Activated CD4-positive, alpha-beta T cell treated with anti-CD3 and anti-CD28 coated beads for 36 hours (primary cell): ENCODE results near the gene FLRT1. TPM values are rescaled to one million over a fixed set of nuclear protein-coding genes. Genes with fewer than 3 reads are reported as not detected.

Experiments used
- ATAC-seq: fragments of 200-7000 bp; cut with Tn5 transposase; one replicate; pipeline ENCODE4 v1.10.0; 2021; ENCODE audit warnings: mild to moderate bottlenecking, moderate library complexity
- CTCF ChIA-PET: fragments of 350-600 bp; sonication (Branson Sonifier 250); formaldehyde crosslinking; loops from one replicate; lab custom pipeline; 2021; ENCODE audit warnings: antibody characterized with exemption; lab: Charles Lee
- POLR2A ChIA-PET: fragments of 350-600 bp; sonication (Branson Sonifier 250); formaldehyde crosslinking; loops from one replicate; lab custom pipeline; 2021; ENCODE audit warnings: antibody characterized with exemption, inconsistent platforms; lab: Charles Lee
- DNase-seq: peaks from one replicate; pipeline ENCODE4 v3.0.0-alpha.2; 2020
- H3K27ac Mint-ChIP-seq: one replicate; pipeline ENCODE4 v1.8.0; 2021; ENCODE audit warnings: mixed read lengths
- H3K27me3 Mint-ChIP-seq: one replicate; pipeline ENCODE4 v1.8.0; 2021; ENCODE audit warnings: mixed read lengths
- H3K36me3 Mint-ChIP-seq: one replicate; pipeline ENCODE4 v1.8.0; 2021; ENCODE audit warnings: low read depth, mixed read lengths
- H3K4me1 Mint-ChIP-seq: one replicate; pipeline ENCODE4 v1.8.0; 2021; ENCODE audit warnings: mixed read lengths
- H3K4me3 Mint-ChIP-seq: one replicate; pipeline ENCODE4 v1.8.0; 2021; ENCODE audit warnings: mild to moderate bottlenecking, moderate library complexity, mixed read lengths
- H3K9me3 Mint-ChIP-seq: one replicate; pipeline ENCODE4 v1.8.0; 2021; ENCODE audit warnings: low read depth, mixed read lengths
- intact Hi-C, 2 experiments: fragments of 100-400 bp; cut with DNase I in 1 of 2; cut with micrococcal nuclease in 1 of 2; formaldehyde crosslinking; loops; one replicate each; pipeline versions ENCODE4 v1.14.2 to v1.15.1; 2022 to 2024; cut with DNase I, micrococcal nuclease
- total RNA-seq, 2 experiments: library from RNA; stranded (reverse); gene quantifications; one replicate each; pipeline ENCODE4 v1.2.3, GENCODE V29; 2021

Gene FLRT1
- total RNA-seq, 2 experiments from 2014 or later, result 0.21 to 0.25 TPM

DNA sequence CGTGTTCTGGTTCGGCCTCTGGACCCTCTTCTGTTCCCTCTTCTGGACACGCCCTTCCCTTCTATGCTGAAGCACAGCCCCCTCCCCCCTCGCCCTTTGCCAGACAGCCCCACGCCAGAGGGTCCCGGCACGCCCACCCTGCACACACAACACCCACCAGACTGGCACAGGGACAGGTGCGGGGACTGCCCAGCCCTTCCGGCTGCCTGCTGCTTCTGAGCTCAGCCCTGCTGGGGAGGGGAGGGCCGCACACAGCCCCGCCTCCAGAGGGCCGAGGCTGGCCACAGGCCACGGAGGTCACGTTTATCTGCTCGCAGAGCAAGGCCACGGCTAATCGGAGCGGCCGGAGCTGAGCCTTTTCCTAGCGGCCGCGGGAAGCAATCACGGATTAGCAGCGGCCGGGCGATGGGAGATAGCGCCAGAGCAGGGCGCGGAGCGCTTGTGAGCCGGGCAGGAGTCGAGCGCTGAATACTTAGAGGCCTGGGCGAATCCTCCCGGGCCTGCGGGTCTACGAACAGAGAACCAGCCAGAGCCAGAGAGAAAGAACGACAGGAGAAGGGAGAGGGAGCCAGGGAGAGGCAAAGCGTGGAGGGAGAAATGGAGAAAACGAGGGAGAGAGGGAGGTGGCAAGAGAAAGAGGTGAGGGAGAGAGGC, 28.0 kb upstream of the FLRT1 start:
- DNase-seq (peak; percentile 23), ATAC-seq (peak; percentile 33)
- Mint-ChIP-seq H3K9me3 (peaks cover 12% of the 10 kb centered on the region), H3K4me3 (no peak overlapping the region), H3K27me3 (peaks cover 25% of the 10 kb centered on the region), H3K36me3 (peaks cover 6% of the 10 kb centered on the region), H3K27ac (no peak overlapping the region), H3K4me1 (peaks cover 6% of the 10 kb centered on the region)
- intact Hi-C loops, result no loop called here
- ChIA-PET CTCF (interaction anchor here (0.6 to 1.7 kb wide), 3 partner anchors 20 to 145 kb away, joined by 3 to 5 read pairs (median 3); no protein-coding TSS in a partner anchor), POLR2A (interaction anchor here (0.6 kb wide), 1 partner anchor 60 kb away, joined by 3 read pairs; no protein-coding TSS in a partner anchor)

GRCh38 chr11:64008283-64008913, 27.3 kb upstream of the FLRT1 start:
- H3K27me3 Mint-ChIP-seq, result peaks cover 25% of the 10 kb centered on the region
- no peak overlapping the region for H3K27ac Mint-ChIP-seq
- no peak for DNase-seq
- POLR2A ChIA-PET, result no interaction called here
- peaks cover 6% of the 10 kb centered on the region for H3K4me1 Mint-ChIP-seq
- peaks cover 12% of the 10 kb centered on the region for H3K9me3 Mint-ChIP-seq
- H3K36me3 Mint-ChIP-seq, result peaks cover 6% of the 10 kb centered on the region
- CTCF ChIA-PET, result interaction anchor here (1.0 to 1.2 kb wide), 2 partner anchors 7 to 145 kb away, joined by 3 to 4 read pairs; no protein-coding TSS in a partner anchor
- intact Hi-C loops, result no loop called here
- no peak overlapping the region for H3K4me3 Mint-ChIP-seq
- ATAC-seq, result no peak

DNA sequence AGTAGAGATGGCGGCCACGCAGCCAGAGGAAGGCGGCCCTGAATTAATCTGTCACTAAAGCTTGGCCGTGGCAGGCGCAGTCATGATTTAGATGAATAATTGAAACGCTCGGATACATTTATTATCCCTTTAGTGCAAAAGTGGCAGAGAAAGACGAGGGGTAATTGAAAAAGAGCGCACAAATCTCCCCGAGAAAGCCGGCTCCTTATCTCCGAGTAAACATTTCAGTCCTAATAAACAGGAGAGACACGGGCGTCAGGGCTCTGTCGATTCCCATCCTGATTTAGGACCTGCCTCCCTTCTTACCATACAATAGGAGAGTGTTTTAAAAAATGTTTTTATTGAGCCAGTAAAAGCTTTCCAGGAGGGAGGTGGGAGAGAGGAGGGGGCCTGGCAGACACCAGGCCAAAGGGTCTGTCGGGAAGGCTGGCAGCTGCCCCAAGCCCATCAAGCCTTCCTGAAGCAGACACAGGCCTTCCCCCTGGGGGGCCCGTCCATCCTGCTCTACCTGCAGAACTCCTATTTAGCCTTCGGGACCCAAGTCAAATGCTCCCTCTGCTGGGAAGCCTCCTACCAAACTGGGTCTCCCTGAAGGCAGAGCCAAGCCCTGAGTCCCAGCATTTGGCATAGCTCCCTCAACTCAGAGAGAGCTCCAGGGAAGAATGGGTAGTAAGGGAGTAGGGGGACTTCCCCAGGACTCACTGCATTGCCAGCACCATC, 26.7 kb upstream of the FLRT1 start:
- ATAC-seq (no peak), DNase-seq (no peak)
- peaks cover 12% of the 10 kb centered on the region for H3K9me3 Mint-ChIP-seq
- ChIA-PET CTCF (interaction anchor here (1.2 kb wide), 1 partner anchor 8 kb away, joined by 4 read pairs; no protein-coding TSS in a partner anchor), POLR2A (no interaction called here)
- H3K4me3 Mint-ChIP-seq, result no peak overlapping the region
- intact Hi-C loops, result no loop called here
- no peak overlapping the region for H3K27ac Mint-ChIP-seq
- peaks cover 25% of the 10 kb centered on the region for H3K27me3 Mint-ChIP-seq
- H3K4me1 Mint-ChIP-seq, result peaks cover 6% of the 10 kb centered on the region
- peaks cover 6% of the 10 kb centered on the region for H3K36me3 Mint-ChIP-seq

DNA sequence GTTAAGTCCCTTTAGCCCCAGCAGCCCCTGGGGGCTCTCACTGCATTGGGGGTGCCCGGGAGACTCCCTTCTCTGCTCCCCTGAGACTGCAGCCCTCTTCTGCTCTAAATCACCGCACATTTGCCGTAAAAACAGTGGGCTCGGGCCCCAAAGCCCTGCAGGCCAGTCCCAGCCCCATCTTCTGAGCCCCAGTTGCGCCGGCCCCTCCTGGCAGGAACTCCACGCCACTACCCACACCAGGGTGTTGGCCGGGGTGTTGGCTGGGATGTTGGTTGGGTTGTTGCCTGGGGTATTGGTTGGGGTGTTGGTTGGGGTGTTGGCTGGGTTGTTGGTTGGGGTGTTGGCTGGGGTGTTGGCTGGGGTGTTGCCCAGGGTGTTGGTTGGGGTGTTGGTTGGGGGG, 26.0 kb upstream of the FLRT1 start:
- Mint-ChIP-seq H3K4me3 (no peak overlapping the region), H3K27ac (no peak overlapping the region), H3K36me3 (peaks cover 6% of the 10 kb centered on the region), H3K27me3 (peaks cover 25% of the 10 kb centered on the region), H3K9me3 (peaks cover 12% of the 10 kb centered on the region), H3K4me1 (peaks cover 6% of the 10 kb centered on the region)
- intact Hi-C loops, result no loop called here
- DNase-seq, result no peak
- ATAC-seq, result no peak
- POLR2A ChIA-PET, result no interaction called here
- CTCF ChIA-PET, result no interaction called here

GRCh38 chr11:64010783-64011182, 24.9 kb upstream of the FLRT1 start:
- ChIA-PET CTCF (no interaction called here), POLR2A (no interaction called here)
- DNase-seq (no peak), ATAC-seq (no peak)
- intact Hi-C loops, result no loop called here
- H3K36me3 Mint-ChIP-seq, result peaks cover 6% of the 10 kb centered on the region
- H3K27me3 Mint-ChIP-seq, result peaks cover 25% of the 10 kb centered on the region
- H3K4me3 Mint-ChIP-seq, result no peak overlapping the region
- H3K4me1 Mint-ChIP-seq, result peaks cover 6% of the 10 kb centered on the region
- peaks cover 12% of the 10 kb centered on the region for H3K9me3 Mint-ChIP-seq
- no peak overlapping the region for H3K27ac Mint-ChIP-seq

- peaks cover 22% of the 10 kb centered on the region for H3K27me3 Mint-ChIP-seq
- ChIA-PET CTCF (no interaction called here), POLR2A (no interaction called here)
- H3K27ac Mint-ChIP-seq, result no peak overlapping the region
- peaks cover 6% of the 10 kb centered on the region for H3K4me1 Mint-ChIP-seq
- H3K4me3 Mint-ChIP-seq, result no peak overlapping the region
- peaks cover 12% of the 10 kb centered on the region for H3K9me3 Mint-ChIP-seq
- ATAC-seq, result no peak
- intact Hi-C loops, result no loop called here
- DNase-seq, result no peak
- H3K36me3 Mint-ChIP-seq, result peaks cover 6% of the 10 kb centered on the region
Observed at GRCh38 chr11:64011371-64011770, 24.4 kb upstream of the FLRT1 start.

DNA sequence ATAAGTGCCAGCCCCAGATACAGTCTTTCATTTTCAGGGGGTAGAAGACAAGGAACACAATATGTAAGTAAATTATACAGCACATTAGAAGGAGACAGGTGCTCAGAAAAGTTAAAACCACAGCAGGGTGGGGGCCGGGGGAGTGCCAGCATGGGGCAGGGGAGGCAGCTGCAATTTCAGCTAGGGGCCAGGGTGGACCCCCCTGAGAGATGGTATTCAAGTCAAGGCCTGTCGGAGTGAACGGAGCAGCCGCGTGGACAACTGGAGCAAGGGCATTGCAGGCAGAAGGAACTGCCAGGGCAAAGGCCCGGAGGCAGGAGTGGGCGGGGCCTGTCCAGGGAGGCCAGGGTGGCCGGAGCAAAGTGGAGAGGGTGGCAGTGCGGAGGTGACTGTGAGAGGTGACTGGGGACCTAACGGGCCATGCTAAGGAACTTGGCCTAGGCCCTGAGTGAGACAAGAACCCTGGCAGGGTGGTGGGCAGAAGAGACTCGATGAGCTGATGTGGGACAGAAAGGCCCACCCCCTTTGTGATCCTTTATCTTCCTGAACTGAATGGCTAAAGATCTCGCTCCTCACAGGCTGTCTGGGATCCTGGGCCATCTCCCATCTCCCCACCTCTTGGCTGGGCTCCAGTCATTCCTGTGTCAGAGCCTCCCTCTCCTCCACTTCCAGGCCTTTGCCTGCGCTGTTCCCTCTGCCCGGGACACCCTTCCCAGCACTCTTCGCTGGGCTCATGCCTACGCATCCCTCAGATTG, 22.4 kb upstream of the FLRT1 start:
- Mint-ChIP-seq H3K36me3 (peaks cover 6% of the 10 kb centered on the region), H3K9me3 (peaks cover 12% of the 10 kb centered on the region), H3K4me1 (no peaks in the 10 kb centered on the region), H3K27me3 (peaks cover 8% of the 10 kb centered on the region), H3K4me3 (no peak overlapping the region), H3K27ac (no peak overlapping the region)
- ATAC-seq, result no peak
- ChIA-PET CTCF (interaction anchor here (0.6 kb wide), 1 partner anchor 45 kb away, joined by 3 read pairs; no protein-coding TSS in a partner anchor), POLR2A (no interaction called here)
- DNase-seq, result no peak
- intact Hi-C loops, result no loop called here

GRCh38 chr11:64014356-64014755, 21.4 kb upstream of the FLRT1 start:
- intact Hi-C loops, result no loop called here
- POLR2A ChIA-PET, result no interaction called here
- DNase-seq (no peak), ATAC-seq (no peak)
- CTCF ChIA-PET, result interaction anchor here (0.6 to 1.3 kb wide), 4 partner anchors 13 to 452 kb away, joined by 3 to 4 read pairs (median 3); no protein-coding TSS in a partner anchor
- H3K27ac Mint-ChIP-seq, result no peak overlapping the region
- peaks cover 6% of the 10 kb centered on the region for H3K36me3 Mint-ChIP-seq
- H3K27me3 Mint-ChIP-seq, result peaks cover 2% of the 10 kb centered on the region
- no peak overlapping the region for H3K4me3 Mint-ChIP-seq
- no peaks in the 10 kb centered on the region for H3K4me1 Mint-ChIP-seq
- peaks cover 12% of the 10 kb centered on the region for H3K9me3 Mint-ChIP-seq

DNA sequence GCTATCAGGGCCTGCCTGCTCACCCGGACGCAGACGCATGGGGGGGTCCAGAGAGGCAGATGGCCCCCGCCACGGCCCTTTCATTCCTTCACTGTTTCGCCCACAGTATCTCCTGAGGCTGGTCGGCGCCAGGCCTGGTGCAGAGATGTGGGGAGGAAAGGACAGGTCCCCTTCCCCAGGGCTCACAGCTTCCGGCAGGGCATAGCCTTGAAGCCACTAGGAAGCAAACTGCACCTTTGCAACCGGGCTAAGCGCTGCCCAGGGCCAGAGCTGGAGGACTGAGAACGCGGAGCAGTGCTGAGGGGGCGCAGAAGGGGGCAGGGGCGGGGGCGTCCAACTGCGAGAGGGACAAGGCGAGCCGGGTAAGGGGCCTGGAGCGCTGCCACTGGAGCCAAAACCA, 20.2 kb upstream of the FLRT1 start:
- Mint-ChIP-seq H3K27ac (no peak overlapping the region), H3K27me3 (no peaks in the 10 kb centered on the region), H3K4me1 (no peaks in the 10 kb centered on the region), H3K4me3 (no peak overlapping the region), H3K36me3 (peaks cover 4% of the 10 kb centered on the region), H3K9me3 (peaks cover 7% of the 10 kb centered on the region)
- POLR2A ChIA-PET, result no interaction called here
- ATAC-seq, result no peak
- CTCF ChIA-PET, result interaction anchor here (1.0 to 2.4 kb wide), 4 partner anchors 14 to 99 kb away, joined by 3 to 10 read pairs (median 4); partner anchors contain the start of gene OTUB1
- no peak for DNase-seq
- intact Hi-C loops, result no loop called here

DNA sequence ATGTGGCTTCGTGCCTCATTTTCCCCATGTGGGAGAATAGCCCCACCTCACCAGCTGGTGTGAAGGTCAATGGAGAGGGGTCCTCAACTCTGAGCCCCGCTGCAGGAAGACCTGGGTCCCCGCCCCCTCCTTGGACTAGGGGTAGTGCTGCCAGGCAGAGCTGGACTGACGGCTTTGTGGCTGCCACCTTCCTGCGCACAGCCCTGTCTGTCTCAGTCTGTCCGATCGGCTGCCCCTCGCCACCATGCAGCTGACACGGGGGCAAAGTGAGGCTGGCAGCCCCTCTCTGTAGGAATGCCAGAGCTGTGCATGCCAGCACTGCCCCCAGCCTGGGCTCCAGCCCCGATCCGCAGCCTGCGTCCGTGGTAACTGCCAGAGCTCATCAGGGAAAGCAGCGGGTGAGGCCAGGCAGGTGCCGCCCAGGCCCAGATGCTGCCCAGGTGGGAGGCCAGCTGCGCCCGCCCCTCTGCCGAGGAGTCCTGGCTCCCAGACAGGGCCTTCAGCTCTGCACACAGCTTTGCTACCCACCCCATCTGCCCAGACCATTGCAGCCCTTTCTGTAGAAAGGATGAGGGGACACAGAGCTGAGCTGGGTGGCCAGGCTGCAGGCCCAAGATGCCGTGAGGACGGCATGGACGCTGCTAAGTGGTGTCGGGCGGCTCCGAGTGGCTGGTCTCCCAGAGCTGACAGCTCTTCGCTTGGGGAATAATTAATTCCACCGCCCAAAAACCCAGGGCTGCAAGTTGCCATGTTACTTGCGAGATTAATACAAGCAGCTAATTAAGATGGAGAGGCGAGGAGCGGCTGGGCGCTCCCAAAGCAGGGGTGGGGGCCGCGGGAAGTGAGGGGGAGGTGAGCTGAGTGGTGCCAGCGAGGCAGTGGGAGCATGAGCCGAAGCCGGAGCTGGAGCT, 19.5 kb upstream of the FLRT1 start:
- CTCF ChIA-PET, result interaction anchor here (0.8 to 2.4 kb wide), 3 partner anchors 16 to 288 kb away, joined by 3 to 10 read pairs (median 4); partner anchors contain the start of gene OTUB1
- intact Hi-C loops, result no loop called here
- Mint-ChIP-seq H3K27me3 (no peaks in the 10 kb centered on the region), H3K4me3 (no peak overlapping the region), H3K9me3 (peaks cover under 1% of the 10 kb centered on the region), H3K4me1 (no peaks in the 10 kb centered on the region), H3K36me3 (no peaks in the 10 kb centered on the region), H3K27ac (no peak overlapping the region)
- DNase-seq (no peak), ATAC-seq (no peak)
- POLR2A ChIA-PET, result no interaction called here
